Measurements from ENCODE around the gene TMEM259. TPM values are rescaled to one million over a fixed set of nuclear protein-coding genes. Genes with fewer than 3 reads are reported as not detected.

TMEM259 gene
- total and polyA plus RNA-seq, 9 of the 15 experiments (the other 6 are each of a cell fraction or from before 2014, with no cell fraction given): 0.52 to 231 (median 63.6) TPM

DNA sequence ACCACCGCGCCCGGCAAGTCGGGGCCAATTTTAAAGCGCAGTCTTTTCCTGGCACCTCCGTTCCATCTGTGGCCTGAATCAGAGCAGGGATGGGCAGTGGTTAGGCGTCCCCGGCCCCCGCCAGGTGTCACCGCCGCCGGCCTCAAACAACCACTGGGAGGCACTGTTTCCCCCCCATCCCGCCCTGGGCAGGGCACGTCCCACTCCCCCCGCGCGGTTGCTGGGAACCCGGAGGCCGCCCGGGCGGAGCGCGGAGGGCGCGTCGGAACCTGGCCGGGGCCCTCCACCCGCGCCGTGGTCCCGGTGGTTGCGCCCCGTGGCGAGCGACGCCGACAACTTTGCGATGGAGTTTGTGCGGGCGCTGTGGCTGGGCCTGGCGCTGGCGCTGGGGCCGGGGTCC lies 20.8 kb downstream of the TMEM259 start, which contains the start of gene GRIN3B (continued):
- TF ChIP-seq HNRNPL (IDR thresholded peaks at IDR 0.05; ENCODE audit: low read depth, low read length) (0 out of 2 replicates have a peak, but pooled peaks have one; percentile 23), ZNF436 (CRISPR knock-in tag; IDR thresholded peaks at IDR 0.05) (no peak), POLR2AphosphoS2 (IDR thresholded peaks at IDR 0.05; ENCODE audit: low read length) (no peak), JUN (IDR thresholded peaks at IDR 0.05; ENCODE audit: borderline replicate concordance, low read depth, low read length) (0 out of 2 replicates have a peak, but pooled peaks have one; percentile 16), JUN (CRISPR knock-in tag; IDR thresholded peaks at IDR 0.05; ENCODE audit: borderline replicate concordance) (no peak), YY1 (IDR thresholded peaks at IDR 0.05; ENCODE audit: borderline replicate concordance in 1 of 3, control insufficient read depth in 1 of 3, extremely low read depth in 1 of 3, insufficient read depth in 3 of 3, insufficient read length in 1 of 3, insufficient replicate concordance in 2 of 3, low read depth in 1 of 3, low read length in 2 of 3) (peak in 1 of 3 experiments; percentile 17), RAD21 (CRISPR knock-in tag; conservative IDR thresholded peaks at IDR 0.05 in 1 of 2, IDR thresholded peaks at IDR 0.05 in 1 of 2) (peak; percentile 55 to 66), SP1 (CRISPR knock-in tag; IDR thresholded peaks at IDR 0.05) (peak; percentile 43; the same call in 1 of the 2 replicates), TARDBP (IDR thresholded peaks at IDR 0.05) (no peak), BCOR (IDR thresholded peaks at IDR 0.05) (peak; percentile 4; the same call in 1 of the 2 replicates), CSDE1 (IDR thresholded peaks at IDR 0.05) (no peak), RFX7 (CRISPR knock-in tag; IDR thresholded peaks at IDR 0.05) (no peak)
- TF ChIP-seq, protein P1, sequence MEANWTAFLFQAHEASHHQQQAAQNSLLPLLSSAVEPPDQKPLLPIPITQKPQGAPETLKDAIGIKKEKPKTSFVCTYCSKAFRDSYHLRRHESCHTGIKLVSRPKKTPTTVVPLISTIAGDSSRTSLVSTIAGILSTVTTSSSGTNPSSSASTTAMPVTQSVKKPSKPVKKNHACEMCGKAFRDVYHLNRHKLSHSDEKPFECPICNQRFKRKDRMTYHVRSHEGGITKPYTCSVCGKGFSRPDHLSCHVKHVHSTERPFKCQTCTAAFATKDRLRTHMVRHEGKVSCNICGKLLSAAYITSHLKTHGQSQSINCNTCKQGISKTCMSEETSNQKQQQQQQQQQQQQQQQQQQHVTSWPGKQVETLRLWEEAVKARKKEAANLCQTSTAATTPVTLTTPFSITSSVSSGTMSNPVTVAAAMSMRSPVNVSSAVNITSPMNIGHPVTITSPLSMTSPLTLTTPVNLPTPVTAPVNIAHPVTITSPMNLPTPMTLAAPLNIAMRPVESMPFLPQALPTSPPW (CRISPR knock-in tag; IDR thresholded peaks at IDR 0.05): peak; percentile 97
- TF ChIP-seq, protein P2, sequence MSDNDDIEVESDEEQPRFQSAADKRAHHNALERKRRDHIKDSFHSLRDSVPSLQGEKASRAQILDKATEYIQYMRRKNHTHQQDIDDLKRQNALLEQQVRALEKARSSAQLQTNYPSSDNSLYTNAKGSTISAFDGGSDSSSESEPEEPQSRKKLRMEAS (CRISPR knock-in tag; IDR thresholded peaks at IDR 0.05): peak; percentile 16; the same call in 1 of the 2 replicates
- TF ChIP-seq, protein P3, sequence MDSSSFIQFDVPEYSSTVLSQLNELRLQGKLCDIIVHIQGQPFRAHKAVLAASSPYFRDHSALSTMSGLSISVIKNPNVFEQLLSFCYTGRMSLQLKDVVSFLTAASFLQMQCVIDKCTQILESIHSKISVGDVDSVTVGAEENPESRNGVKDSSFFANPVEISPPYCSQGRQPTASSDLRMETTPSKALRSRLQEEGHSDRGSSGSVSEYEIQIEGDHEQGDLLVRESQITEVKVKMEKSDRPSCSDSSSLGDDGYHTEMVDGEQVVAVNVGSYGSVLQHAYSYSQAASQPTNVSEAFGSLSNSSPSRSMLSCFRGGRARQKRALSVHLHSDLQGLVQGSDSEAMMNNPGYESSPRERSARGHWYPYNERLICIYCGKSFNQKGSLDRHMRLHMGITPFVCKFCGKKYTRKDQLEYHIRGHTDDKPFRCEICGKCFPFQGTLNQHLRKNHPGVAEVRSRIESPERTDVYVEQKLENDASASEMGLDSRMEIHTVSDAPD (CRISPR knock-in tag; IDR thresholded peaks at IDR 0.05): no peak
- TF ChIP-seq, protein P4, sequence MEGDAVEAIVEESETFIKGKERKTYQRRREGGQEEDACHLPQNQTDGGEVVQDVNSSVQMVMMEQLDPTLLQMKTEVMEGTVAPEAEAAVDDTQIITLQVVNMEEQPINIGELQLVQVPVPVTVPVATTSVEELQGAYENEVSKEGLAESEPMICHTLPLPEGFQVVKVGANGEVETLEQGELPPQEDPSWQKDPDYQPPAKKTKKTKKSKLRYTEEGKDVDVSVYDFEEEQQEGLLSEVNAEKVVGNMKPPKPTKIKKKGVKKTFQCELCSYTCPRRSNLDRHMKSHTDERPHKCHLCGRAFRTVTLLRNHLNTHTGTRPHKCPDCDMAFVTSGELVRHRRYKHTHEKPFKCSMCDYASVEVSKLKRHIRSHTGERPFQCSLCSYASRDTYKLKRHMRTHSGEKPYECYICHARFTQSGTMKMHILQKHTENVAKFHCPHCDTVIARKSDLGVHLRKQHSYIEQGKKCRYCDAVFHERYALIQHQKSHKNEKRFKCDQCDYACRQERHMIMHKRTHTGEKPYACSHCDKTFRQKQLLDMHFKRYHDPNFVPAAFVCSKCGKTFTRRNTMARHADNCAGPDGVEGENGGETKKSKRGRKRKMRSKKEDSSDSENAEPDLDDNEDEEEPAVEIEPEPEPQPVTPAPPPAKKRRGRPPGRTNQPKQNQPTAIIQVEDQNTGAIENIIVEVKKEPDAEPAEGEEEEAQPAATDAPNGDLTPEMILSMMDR (IDR thresholded peaks at IDR 0.05 in 2 of 3, conservative IDR thresholded peaks at IDR 0.05 in 1 of 3; ENCODE audit: insufficient read depth in 2 of 3, low read depth in 1 of 3, low read length in 3 of 3): peak; percentile 67 to 94 (median 81)
- TF ChIP-seq, protein P5, sequence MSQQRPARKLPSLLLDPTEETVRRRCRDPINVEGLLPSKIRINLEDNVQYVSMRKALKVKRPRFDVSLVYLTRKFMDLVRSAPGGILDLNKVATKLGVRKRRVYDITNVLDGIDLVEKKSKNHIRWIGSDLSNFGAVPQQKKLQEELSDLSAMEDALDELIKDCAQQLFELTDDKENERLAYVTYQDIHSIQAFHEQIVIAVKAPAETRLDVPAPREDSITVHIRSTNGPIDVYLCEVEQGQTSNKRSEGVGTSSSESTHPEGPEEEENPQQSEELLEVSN (IDR thresholded peaks at IDR 0.05; ENCODE audit: borderline replicate concordance in 1 of 2, extremely low read depth in 1 of 2, insufficient read depth in 1 of 2, insufficient read length in 1 of 2, low read depth in 1 of 2, low read length in 1 of 2, poor library complexity in 1 of 2, severe bottlenecking in 1 of 2): peak in 1 of 2 experiments; percentile 30
- TF ChIP-seq, protein P6, sequence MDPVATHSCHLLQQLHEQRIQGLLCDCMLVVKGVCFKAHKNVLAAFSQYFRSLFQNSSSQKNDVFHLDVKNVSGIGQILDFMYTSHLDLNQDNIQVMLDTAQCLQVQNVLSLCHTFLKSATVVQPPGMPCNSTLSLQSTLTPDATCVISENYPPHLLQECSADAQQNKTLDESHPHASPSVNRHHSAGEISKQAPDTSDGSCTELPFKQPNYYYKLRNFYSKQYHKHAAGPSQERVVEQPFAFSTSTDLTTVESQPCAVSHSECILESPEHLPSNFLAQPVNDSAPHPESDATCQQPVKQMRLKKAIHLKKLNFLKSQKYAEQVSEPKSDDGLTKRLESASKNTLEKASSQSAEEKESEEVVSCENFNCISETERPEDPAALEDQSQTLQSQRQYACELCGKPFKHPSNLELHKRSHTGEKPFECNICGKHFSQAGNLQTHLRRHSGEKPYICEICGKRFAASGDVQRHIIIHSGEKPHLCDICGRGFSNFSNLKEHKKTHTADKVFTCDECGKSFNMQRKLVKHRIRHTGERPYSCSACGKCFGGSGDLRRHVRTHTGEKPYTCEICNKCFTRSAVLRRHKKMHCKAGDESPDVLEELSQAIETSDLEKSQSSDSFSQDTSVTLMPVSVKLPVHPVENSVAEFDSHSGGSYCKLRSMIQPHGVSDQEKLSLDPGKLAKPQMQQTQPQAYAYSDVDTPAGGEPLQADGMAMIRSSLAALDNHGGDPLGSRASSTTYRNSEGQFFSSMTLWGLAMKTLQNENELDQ (CRISPR knock-in tag; IDR thresholded peaks at IDR 0.05; ENCODE audit: borderline replicate concordance): no peak
